OCI-LY1 (cell line): ENCODE measurements around the gene ST3GAL4.

Experiments used
- H2AFZ ChIP-seq: fragments of 200-600 bp; sonication (generic), shearing (Covaris generic); 2 replicates; pipeline ENCODE4 v1.6.0; 2014; ENCODE audit warnings: antibody characterized with exemption, mild to moderate bottlenecking, low read length
- H3F3A ChIP-seq: fragments of 200-600 bp; sonication (generic), shearing (Covaris generic); 2 replicates; pipeline ENCODE4 v1.6.0; 2014; ENCODE audit warnings: mild to moderate bottlenecking, antibody characterized with exemption, low read length, moderate library complexity; ENCODE audit not compliant: insufficient read depth
- H3K27ac ChIP-seq: fragments of 200-600 bp; sonication (generic); 2 replicates; pipeline ENCODE4 v1.5.1; 2014; ENCODE audit warnings: low read length, mixed run types, mild to moderate bottlenecking, low read depth; ENCODE audit not compliant: poor library complexity, severe bottlenecking
- H3K27me3 ChIP-seq: fragments of 200-600 bp; sonication (generic); 2 replicates; pipeline ENCODE4 v1.6.0; 2014; ENCODE audit warnings: antibody characterized with exemption, mild to moderate bottlenecking, low read length, moderate library complexity; ENCODE audit not compliant: insufficient read depth
- H3K36me3 ChIP-seq: fragments of 200-600 bp; sonication (generic); 2 replicates; pipeline ENCODE4 v1.6.1; 2014; ENCODE audit warnings: mild to moderate bottlenecking, antibody characterized with exemption, low read length, moderate library complexity, mixed read lengths; ENCODE audit not compliant: insufficient read depth
- H3K4me1 ChIP-seq: fragments of 200-600 bp; sonication (generic); 2 replicates; pipeline ENCODE4 v1.5.1; 2014; ENCODE audit warnings: mild to moderate bottlenecking, low read length, moderate library complexity; ENCODE audit not compliant: insufficient read depth, severe bottlenecking
- H3K4me2 ChIP-seq: fragments of 200-600 bp; sonication (generic), shearing (Covaris generic); 2 replicates; pipeline ENCODE4 v1.6.1; 2014; ENCODE audit warnings: low read length
- H3K4me3 ChIP-seq: fragments of 200-600 bp; sonication (generic); 2 replicates; pipeline ENCODE4 v1.5.1; 2014; ENCODE audit warnings: low read length, low read depth, mild to moderate bottlenecking, mixed read lengths; ENCODE audit not compliant: poor library complexity, severe bottlenecking
- H3K79me2 ChIP-seq: fragments of 200-600 bp; shearing (Covaris generic); 2 replicates; pipeline ENCODE4 v1.6.1; 2016; ENCODE audit warnings: mixed run types, low read length, mixed read lengths; ENCODE audit not compliant: insufficient read depth
- H3K9ac ChIP-seq: fragments of 200-600 bp; sonication (generic), shearing (Covaris generic); 2 replicates; pipeline ENCODE4 v1.6.1; 2014; ENCODE audit warnings: mild to moderate bottlenecking, low read length, mixed read lengths
- H3K9me2 ChIP-seq: fragments of 200-600 bp; sonication (generic), shearing (Covaris generic); 2 replicates; pipeline ENCODE4 v1.6.1; 2014; ENCODE audit warnings: low read depth, mild to moderate bottlenecking, low read length, mixed read lengths
- H3K9me3 ChIP-seq: fragments of 200-600 bp; shearing (Covaris generic); 2 replicates; pipeline ENCODE4 v1.6.1; 2014; ENCODE audit warnings: low read length, mixed read lengths
- H4K20me1 ChIP-seq: fragments of 200-600 bp; sonication (generic), shearing (Covaris generic); 2 replicates; pipeline ENCODE4 v1.6.0; 2016; ENCODE audit warnings: mild to moderate bottlenecking, low read length; ENCODE audit not compliant: insufficient read depth
- CTCF ChIP-seq: fragments of 200-600 bp; sonication (generic), shearing (Covaris generic); IDR thresholded peaks from 2 replicates; pipeline ENCODE4 v1.5.1; 2017; ENCODE audit warnings: mild to moderate bottlenecking, antibody characterized with exemption, low read length, moderate library complexity, mixed read lengths
- EZH2 ChIP-seq: fragments of 200-600 bp; sonication (generic), shearing (Covaris generic); IDR thresholded peaks from 2 replicates; pipeline ENCODE4 v1.8.0; 2017; ENCODE audit warnings: borderline replicate concordance, mixed run types, mild to moderate bottlenecking, antibody characterized with exemption, low read length, moderate library complexity, mixed read lengths

Gene ST3GAL4

DNA sequence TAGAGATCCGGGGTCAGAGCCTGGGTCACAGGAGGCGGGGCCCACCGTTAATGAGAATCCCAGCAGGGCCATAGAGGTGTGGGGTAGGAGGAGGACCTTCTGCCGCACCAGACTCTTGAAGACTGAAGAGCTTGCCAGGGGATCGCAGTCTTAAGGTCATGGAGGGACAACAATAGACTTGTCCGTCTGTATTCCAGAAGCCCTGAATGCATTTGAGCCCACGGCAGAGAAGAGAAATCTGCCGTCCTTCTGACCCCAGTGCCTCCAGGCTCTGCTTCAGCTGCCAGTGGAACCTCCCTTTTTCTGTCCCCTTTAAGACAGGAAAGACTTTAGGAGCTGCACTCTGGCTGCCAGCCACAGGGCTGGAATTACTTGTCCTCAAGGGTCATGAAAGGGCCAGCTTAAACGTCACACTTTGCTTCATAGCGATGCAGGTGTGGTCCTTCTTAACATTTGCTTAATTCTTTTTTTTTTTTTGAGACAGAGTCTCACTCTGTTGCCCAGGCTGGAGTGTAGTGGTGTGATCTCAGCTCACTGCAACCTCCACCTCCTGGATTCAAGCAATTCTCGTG, 15.5 kb upstream of the ST3GAL4 start:
- Histone ChIP-seq H3K9me3 (no peaks in the 10 kb centered on the region), H3F3A (no peaks in the 10 kb centered on the region), H3K9ac (no peak overlapping the region), H3K27ac (no peak overlapping the region), H4K20me1 (no peaks in the 10 kb centered on the region), H3K9me2 (no peaks in the 10 kb centered on the region), H3K4me2 (no peak overlapping the region), H2AFZ (no peak overlapping the region), H3K79me2 (no peaks in the 10 kb centered on the region), H3K27me3 (no peaks in the 10 kb centered on the region), H3K4me1 (no peaks in the 10 kb centered on the region), H3K4me3 (no peak overlapping the region), H3K36me3 (peaks cover 55% of the 10 kb centered on the region; the same call in 1 of the 2 replicates)
- TF ChIP-seq CTCF, result no peak
- no peak for TF ChIP-seq EZH2

- Histone ChIP-seq H3K27ac (no peak overlapping the region), H3K4me2 (no peak overlapping the region)
These were observed 14.4 kb upstream of the ST3GAL4 start for GRCh38 chr11:126340960-126341606.

GRCh38 chr11:126341760-126342161, 13.7 kb upstream of the ST3GAL4 start:
- no peak overlapping the region for H2AFZ ChIP-seq
- no peak overlapping the region for H3K27ac ChIP-seq
- H3K4me3 ChIP-seq, result no peak overlapping the region
- no peaks in the 10 kb centered on the region for H3K9me2 ChIP-seq
- H3F3A ChIP-seq, result no peaks in the 10 kb centered on the region
- no peaks in the 10 kb centered on the region for H3K9me3 ChIP-seq
- no peaks in the 10 kb centered on the region for H3K79me2 ChIP-seq
- TF ChIP-seq CTCF (no peak), EZH2 (no peak)
- H3K27me3 ChIP-seq, result no peaks in the 10 kb centered on the region
- H3K9ac ChIP-seq, result no peak overlapping the region
- peaks cover 48% of the 10 kb centered on the region; the same call in 1 of the 2 replicates for H3K36me3 ChIP-seq
- no peaks in the 10 kb centered on the region for H4K20me1 ChIP-seq
- no peak overlapping the region for H3K4me2 ChIP-seq
- no peaks in the 10 kb centered on the region for H3K4me1 ChIP-seq

More at GRCh38 chr11:126340960-126341606, 14.4 kb upstream of the ST3GAL4 start:
- no peak overlapping the region for H2AFZ ChIP-seq
- H3K27me3 ChIP-seq, result no peaks in the 10 kb centered on the region
- TF ChIP-seq EZH2, result no peak
- TF ChIP-seq CTCF, result no peak
- H3F3A ChIP-seq, result no peaks in the 10 kb centered on the region
- H4K20me1 ChIP-seq, result no peaks in the 10 kb centered on the region
- peaks cover 51% of the 10 kb centered on the region; the same call in 1 of the 2 replicates for H3K36me3 ChIP-seq
- no peaks in the 10 kb centered on the region for H3K9me2 ChIP-seq
- H3K9me3 ChIP-seq, result no peaks in the 10 kb centered on the region
- no peak overlapping the region for H3K4me3 ChIP-seq
- no peak overlapping the region for H3K9ac ChIP-seq
- H3K79me2 ChIP-seq, result no peaks in the 10 kb centered on the region
- H3K4me1 ChIP-seq, result no peaks in the 10 kb centered on the region
